Activated CD4-positive, CD25-positive, alpha-beta regulatory T cell treated with anti-CD3 and anti-CD28 coated beads, Interleukin-2, amount 50 U/mL, for 16 hours (primary cell): ENCODE results near the gene PSMA5.
"Not testable (repeated sequence)": the region's sequence is repeated elsewhere in the genome, so short reads cannot be mapped to it uniquely, and the experiment has no call there.

ENCODE experiments used
- DNase-seq: peaks from one replicate; pipeline ENCODE4 v3.0.0-alpha.2; 2020; ENCODE audit warnings: low read depth, low spot score

The PSMA5 gene

GRCh38 chr1:109392788-109393616 is 33.2 kb downstream of the PSMA5 start:
- no peak for DNase-seq

GRCh38 chr1:109392037-109392787 is 34.0 kb downstream of the PSMA5 start:
- no peak for DNase-seq

DNA sequence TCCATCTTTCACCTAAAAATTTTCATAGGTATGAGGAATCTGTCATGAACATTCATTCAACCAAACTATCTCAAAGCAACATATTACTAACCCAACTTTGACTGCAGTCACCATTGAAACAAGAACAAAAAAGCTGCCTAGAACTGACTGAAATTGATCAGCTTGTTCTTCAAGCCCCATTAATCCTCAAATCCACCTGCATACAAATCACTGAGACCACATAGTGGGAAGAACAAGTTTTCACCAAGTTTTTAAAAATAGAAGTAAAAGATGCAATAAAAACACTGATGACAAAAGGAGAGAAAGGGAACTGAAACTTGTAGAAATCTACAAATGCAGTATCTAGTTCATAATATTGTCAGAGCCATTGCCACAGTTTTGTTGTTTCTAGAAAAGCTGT is 34.6 kb downstream of the PSMA5 start:
- DNase-seq, result no peak

- no peak for DNase-seq
Measured at GRCh38 chr1:109391157-109391556, 35.1 kb downstream of the PSMA5 start.

- DNase-seq, result no peak
Measured at GRCh38 chr1:109389638-109390341, 36.5 kb downstream of the PSMA5 start.

DNA sequence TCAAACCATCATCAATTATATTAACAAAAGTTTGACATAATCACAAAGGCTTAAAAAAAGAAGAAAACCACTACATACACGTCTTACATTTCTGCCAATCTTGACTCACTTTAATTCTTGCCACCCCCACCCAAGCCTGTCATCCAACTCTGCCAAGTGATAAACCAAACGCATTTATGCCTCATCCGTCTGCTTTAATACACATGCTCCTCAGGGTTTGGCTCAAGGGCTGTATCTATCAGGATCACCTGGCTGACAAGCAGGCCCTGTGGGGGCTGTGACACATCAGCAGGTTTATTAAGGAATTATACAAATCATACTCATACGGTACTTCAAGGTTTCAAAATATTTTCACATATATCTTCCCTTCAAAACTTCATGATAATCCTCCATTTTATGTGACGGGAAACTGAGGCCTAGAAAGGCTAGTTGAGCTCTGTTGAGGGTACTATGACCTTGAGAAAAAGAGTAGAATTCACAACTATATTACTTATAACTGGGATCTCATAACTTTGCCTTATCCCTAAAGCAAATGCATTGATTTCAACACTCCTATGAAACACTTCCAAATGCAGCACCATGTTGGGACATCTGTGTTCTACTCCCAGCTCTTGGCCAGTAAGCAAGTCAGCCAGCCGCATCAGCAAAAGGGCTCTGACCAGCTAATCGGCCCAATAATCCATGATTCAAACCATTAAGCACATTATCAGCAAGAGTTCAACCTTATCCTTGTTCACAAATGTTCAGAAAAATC is 37.2 kb downstream of the PSMA5 start:
- DNase-seq, result no peak

DNA sequence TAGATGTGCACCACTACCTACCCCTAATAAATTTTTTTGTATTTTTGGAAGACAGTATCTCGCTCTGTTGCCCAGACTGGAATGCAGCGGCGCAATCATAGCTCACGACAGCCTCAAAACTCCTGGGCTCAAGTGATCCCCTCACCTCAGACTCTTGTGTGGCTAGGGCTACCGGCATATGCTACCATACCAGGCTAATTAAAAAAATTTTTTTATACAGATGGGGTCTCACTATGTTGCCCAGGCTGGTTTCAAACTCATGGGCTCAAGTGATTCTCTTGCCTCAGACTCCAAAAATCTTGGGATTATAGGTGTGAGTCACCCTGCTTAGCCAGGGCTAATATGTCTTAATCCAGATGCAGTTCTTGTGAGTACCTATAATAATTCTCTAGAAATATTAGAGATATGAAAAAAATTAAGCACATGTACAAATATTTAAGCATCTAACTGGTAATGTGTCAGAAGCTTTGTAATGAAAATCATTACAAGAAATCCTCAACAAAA is 38.0 kb downstream of the PSMA5 start:
- DNase-seq, result no peak

DNA sequence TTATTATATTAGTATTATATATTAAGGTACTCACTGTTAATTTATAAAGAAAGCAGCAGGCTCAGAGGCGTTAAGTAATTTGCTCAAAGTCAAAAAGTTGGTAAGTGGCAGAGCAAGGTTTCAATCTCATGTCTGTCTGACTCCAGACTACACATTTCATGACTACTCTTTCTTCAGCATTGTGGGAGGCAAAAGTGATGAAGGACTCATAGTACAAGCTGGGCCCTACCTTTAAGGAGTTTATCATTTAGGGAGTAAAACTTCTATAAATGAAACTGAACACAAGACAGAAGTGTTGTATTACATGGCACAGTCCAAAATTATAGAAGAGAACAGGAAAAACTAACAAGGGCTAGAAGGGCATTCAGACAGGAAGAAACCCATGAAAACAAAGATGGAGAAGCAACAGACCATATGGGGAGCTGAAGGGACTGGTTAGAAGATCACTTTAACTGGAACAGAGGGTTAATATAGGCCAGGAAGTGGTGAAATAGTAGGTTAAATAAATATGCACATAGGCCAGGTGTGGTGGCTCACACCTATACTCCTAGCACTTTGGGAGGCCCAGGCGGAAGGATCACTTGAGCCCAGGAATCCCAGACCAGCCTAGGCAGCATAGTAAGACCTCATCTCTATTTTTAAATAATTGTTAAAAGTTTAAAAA is 40.1 kb downstream of the PSMA5 start:
- DNase-seq, result no peak

DNA sequence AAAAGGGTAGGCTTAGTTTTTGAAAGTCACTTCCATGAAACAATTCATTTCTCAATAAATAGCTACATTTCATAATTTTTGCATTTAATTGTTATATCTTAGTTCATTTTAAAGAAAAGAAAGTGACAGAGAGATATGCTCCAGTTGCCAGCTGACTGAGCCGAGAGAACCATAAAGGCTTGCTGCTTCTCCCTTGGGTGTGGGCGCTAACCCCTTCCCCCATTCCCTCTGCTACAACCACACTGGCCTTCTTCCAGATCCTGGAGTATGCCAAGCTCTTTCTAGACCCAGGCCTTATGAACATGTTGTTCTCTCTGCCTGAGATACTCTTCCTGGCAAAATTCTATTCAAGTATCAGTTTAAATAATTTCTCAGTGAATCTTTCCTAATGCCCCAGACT is 40.8 kb downstream of the PSMA5 start:
- no peak for DNase-seq

DNA sequence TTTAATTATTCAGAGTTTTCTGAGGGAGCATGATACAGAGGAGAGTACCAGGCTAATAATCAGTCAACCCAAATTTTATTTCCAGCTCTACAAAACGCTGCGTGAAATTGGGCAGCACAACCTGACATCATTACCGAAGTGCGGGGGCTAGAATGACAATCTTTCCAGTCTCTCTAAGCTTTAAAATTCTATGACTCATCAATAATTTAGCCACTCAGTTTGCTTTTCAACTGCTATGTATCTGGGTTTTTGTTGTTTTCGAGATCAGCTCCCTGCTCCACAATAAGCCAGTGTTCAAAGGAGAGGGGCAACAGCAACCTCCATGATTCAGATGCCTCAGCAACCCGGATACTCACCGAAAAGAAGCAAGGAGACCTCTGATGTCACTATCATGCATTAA is 42.4 kb downstream of the PSMA5 start:
- no peak for DNase-seq

DNA sequence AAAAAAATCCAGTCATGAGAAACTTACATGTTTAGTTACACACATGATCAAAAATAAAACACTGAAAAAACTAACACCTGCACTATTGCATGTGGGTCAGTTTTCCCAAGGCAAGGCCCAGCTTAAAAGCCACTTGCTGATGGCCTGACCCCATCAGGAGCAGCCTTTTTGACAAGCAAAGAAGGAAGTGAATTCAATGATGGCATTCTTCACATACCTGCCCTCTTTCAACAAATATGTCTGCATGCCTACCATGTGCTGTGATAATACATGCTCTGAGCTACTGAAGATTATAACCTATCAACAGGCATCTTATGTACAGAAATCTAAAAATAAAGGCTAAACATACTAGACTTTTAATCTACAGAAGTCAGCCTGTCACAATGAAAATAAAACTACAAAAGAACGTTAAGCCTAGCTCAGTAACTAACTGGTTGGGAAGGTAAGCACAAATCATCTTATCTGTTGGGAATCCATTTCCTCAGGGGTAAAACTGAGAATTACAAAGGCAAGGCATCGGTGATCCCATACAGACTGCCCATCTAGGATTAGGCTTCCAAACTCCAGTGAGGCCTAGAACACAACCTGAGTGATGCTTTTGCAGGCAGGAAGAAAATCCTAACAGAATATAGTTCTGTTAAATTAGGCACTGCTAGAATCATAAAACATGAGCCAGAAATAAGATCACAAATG is 43.0 kb downstream of the PSMA5 start:
- no peak for DNase-seq

- no peak for DNase-seq
Measured at GRCh38 chr1:109381573-109381972, 44.7 kb downstream of the PSMA5 start.

DNA sequence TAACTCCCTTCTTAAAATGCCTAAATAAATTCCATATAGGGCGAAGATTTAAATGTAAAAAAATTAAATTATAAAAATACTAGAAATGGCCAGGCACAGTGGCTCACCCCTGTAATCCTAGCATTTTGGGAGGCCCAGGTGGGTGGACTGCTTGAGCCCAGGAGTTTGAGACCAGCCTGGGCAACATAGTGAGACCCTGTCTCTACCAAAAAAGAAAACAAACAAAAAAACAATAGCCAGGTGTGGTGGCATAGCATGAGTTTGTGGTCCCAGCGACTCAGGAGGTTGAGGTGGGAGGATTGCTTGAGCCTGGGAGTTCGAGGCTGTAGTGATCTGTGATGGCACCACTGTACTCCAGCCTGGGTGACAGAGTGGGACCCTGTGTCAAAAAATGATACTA is 46.3 kb downstream of the PSMA5 start:
- DNase-seq, result no peak

- no peak for DNase-seq
Measured at GRCh38 chr1:109379422-109379821, 46.8 kb downstream of the PSMA5 start.

- no peak for DNase-seq
Measured at GRCh38 chr1:109377698-109378097, 48.5 kb downstream of the PSMA5 start.

DNA sequence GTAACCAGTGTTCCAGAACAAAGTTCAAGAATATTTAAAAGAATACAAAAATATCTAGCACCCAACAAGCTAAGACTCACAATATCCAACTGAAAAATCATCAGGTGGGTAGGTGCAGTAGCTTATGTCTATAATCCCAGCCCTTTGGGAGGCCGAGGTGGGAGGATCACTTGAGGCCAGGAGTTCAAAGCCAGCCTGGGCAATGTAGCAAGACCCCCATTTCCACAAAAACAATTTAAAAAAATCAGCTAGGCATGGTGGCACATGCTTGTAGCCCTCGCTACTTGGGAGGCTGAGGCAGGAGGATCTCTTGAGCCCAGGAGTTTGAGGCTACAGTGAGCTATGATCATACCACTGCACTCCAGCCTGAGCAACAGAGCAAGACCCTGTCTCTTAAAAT is 52.6 kb downstream of the PSMA5 start:
- not testable (repeated sequence) for DNase-seq

- DNase-seq, result no peak
Measured at GRCh38 chr1:109373126-109373525, 53.1 kb downstream of the PSMA5 start.

DNA sequence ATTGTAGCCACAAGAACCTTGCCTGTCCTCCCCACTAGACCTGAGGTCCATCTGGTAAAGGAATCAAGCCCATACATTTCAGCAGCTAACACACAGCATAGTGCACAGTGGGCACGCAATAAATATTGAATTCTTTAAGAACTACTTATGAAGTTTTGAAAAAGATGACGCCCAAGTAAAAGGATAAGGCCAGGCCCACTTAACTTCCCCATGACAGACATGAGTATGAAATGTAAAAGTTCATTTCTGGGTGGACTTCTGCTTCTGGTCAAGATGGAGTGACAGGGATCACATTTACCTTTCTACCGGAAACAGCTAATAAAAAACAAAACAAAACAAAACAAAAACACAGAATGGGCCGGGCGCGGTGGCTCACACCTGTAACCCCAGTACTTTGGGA is 54.0 kb downstream of the PSMA5 start:
- DNase-seq, result no peak

GRCh38 chr1:109371341-109371739 is 54.9 kb downstream of the PSMA5 start:
- DNase-seq, result no peak

DNA sequence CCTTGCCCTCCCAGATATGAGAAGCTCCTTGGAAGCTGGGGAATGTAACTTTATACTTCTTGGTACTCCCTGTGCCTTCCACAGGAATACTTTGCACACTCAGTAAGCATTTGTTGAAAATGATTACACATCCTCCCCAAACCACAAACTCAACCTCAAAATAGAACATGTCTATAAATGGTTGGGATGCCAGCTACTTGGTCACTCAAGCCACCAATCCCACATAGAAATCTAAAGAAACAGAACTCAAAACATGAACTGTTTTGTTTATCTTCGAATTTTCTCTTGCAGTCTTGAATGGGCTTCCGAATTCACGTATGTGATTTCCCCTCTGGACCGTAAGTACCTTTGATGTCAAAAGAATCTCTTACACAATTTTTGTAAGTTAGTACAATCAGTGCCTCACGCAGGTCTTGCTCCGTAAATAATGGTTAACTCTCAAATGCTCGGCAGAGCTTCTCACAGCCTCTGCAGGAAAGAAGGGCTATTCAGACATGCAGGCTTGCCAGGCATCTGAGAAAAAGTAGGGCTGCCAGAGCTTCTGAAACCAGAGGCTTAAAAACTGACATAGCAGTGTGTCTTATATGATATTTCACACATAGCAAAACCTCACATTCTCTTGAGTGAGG is 55.4 kb downstream of the PSMA5 start:
- DNase-seq, result no peak
